Mammary epithelial cell (primary cell): ENCODE results near the gene RTP3.

Experiments
- CTCF ChIP-seq, 2 donors: IDR thresholded peaks in 1 of 2; conservative IDR thresholded peaks in 1 of 2; 2 replicates each; pipeline ENCODE4 v1.5.1; 2011 to 2012; ENCODE audit warnings: inconsistent platforms in 2 of 2, low read length in 2 of 2, mild to moderate bottlenecking in 2 of 2, control low read depth in 1 of 2, low read depth in 1 of 2; ENCODE audit not compliant: insufficient read depth in 1 of 2; ENCODE audit errors: extremely low read depth in 1 of 2
- EZH2 ChIP-seq: IDR thresholded peaks from 2 replicates; pipeline ENCODE4 v1.6.1; 2012; ENCODE audit warnings: low read length, inconsistent platforms, borderline replicate concordance

GRCh38 chr3:46505953-46506352 is 8.2 kb downstream of the RTP3 start:
- TF ChIP-seq CTCF (conservative IDR thresholded peaks at IDR 0.05 in 1 of 2, IDR thresholded peaks at IDR 0.05 in 1 of 2; ENCODE audit: extremely low read depth in 1 of 2, insufficient read depth in 1 of 2, low read depth in 1 of 2, low read length in 2 of 2): no peak
- TF ChIP-seq EZH2: no peak
